ENCODE results near the gene DBX1. TPM values are rescaled to one million over a fixed set of nuclear protein-coding genes. Genes with fewer than 3 reads are reported as not detected.

Gene DBX1
- total and polyA plus RNA-seq, 3 donors from 2014 or later = not detected

DNA sequence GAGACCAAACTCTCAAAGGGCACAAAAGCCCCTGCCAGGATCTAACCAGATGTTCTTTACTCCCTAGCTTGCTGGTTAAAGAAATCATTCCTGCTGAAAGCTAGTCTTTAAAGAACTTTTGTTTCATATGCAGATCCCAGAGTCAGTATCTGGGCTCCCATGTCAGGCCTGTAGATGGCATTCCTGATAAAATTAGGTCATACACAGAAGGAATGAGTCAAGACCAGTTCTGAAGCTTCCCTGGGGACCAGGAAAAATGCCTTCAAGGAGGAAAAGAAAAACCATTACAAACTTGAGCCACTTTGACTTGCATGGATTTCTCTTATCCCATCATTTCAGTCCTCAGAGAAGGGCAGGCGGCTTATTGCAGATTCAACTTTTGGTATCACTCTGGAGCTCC lies 5.9 kb downstream of the DBX1 start:
- TF ChIP-seq CTCF (IDR thresholded peaks at IDR 0.05) = no peak
- TF ChIP-seq POLR2A (IDR thresholded peaks at IDR 0.05) = no peak
- no peak for DNase-seq
- WGBS, 2 donors = 87 to 100% methylated on average over 1 of the region's 1 CpG
- Histone ChIP-seq H3K27me3 (no peaks in the 10 kb centered on the region), H3K36me3 (ENCODE audit: low read depth, missing control alignments) (no peaks in the 10 kb centered on the region), H3K4me3 (no peak overlapping the region), H3K4me1 (peaks cover 5% of the 10 kb centered on the region), H3K9me3 (no peaks in the 10 kb centered on the region), H3K27ac (no peak overlapping the region)
- intact Hi-C loops (cut with DNase I; ENCODE audit: low total_unique reads) = no loop called here

GRCh38 chr11:20138707-20139106 lies 21.6 kb downstream of the DBX1 start:
- TF ChIP-seq CTCF (IDR thresholded peaks at IDR 0.05) (no peak), POLR2A (IDR thresholded peaks at IDR 0.05) (no peak)
- 82 to 96% methylated on average over 4 of the region's 4 CpGs for WGBS, 2 donors
- Histone ChIP-seq H3K4me1 (no peaks in the 10 kb centered on the region), H3K9me3 (no peaks in the 10 kb centered on the region), H3K27ac (no peak overlapping the region), H3K27me3 (no peaks in the 10 kb centered on the region), H3K4me3 (no peak overlapping the region), H3K36me3 (ENCODE audit: low read depth, missing control alignments) (no peaks in the 10 kb centered on the region)
- intact Hi-C loops (cut with DNase I; ENCODE audit: low total_unique reads) = loop anchor here (10.0 kb wide), 1 partner anchor 194 kb away; no protein-coding TSS in a partner anchor
- no peak for DNase-seq

- DNase-seq = no peak
- TF ChIP-seq POLR2A (IDR thresholded peaks at IDR 0.05) = no peak
- no peak for TF ChIP-seq CTCF (IDR thresholded peaks at IDR 0.05)
- H3K4me1 ChIP-seq = no peaks in the 10 kb centered on the region
- intact Hi-C loops (cut with DNase I; ENCODE audit: low total_unique reads) = loop anchor here (10.0 kb wide), 1 partner anchor 193 kb away; no protein-coding TSS in a partner anchor
- H3K36me3 ChIP-seq (ENCODE audit: low read depth, missing control alignments) = no peaks in the 10 kb centered on the region
- H3K27ac ChIP-seq = no peak overlapping the region
- no peaks in the 10 kb centered on the region for H3K27me3 ChIP-seq
- no peaks in the 10 kb centered on the region for H3K9me3 ChIP-seq
- H3K4me3 ChIP-seq = no peak overlapping the region
These were observed 22.6 kb downstream of the DBX1 start for GRCh38 chr11:20137637-20138036.

- no peak for DNase-seq
- 83 to 95% methylated on average over 5 of the region's 5 CpGs for WGBS, 2 donors
- no peaks in the 10 kb centered on the region for H3K9me3 ChIP-seq
- intact Hi-C loops (cut with DNase I; ENCODE audit: low total_unique reads) = loop anchor here (10.0 kb wide), 1 partner anchor 190 kb away; no protein-coding TSS in a partner anchor
- no peaks in the 10 kb centered on the region for H3K27me3 ChIP-seq
- TF ChIP-seq POLR2A (IDR thresholded peaks at IDR 0.05) (no peak), CTCF (IDR thresholded peaks at IDR 0.05) (no peak)
- no peak overlapping the region for H3K27ac ChIP-seq
- H3K4me1 ChIP-seq = peaks cover 5% of the 10 kb centered on the region
- no peak overlapping the region for H3K4me3 ChIP-seq
- no peaks in the 10 kb centered on the region for H3K36me3 ChIP-seq (ENCODE audit: low read depth, missing control alignments)
These were observed 25.1 kb downstream of the DBX1 start for GRCh38 chr11:20134991-20135736.

DNA sequence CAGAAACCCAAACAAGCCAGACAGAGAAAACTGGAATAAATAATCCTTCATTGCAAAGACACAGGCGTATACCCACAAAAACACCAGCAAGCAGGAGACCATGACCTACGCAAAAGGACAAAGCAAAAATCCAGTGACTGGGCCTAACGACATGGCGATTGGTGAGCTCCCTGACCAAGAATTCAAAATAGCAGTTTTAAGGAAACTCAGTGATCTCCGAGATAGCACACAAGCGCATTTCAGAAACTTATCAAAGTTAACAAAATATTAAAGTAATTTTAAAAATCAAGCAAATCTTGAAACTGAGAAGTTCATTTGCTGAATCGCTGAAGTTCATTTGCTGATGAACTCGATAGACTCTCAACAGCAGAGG lies 27.6 kb downstream of the DBX1 start:
- H3K4me3 ChIP-seq = peak overlapping the region; percentile 47 to 59
- H3K27ac ChIP-seq = no peak overlapping the region
- no peak for TF ChIP-seq POLR2A (IDR thresholded peaks at IDR 0.05)
- peak in 1 of 3 experiments; percentile 23 for TF ChIP-seq CTCF (IDR thresholded peaks at IDR 0.05)
- intact Hi-C loops (cut with DNase I; ENCODE audit: low total_unique reads) = loop anchor here (10.0 kb wide), 1 partner anchor 188 kb away; no protein-coding TSS in a partner anchor
- H3K4me1 ChIP-seq = peaks cover 5% of the 10 kb centered on the region
- WGBS, 2 donors = 29 to 41% methylated on average over 8 of the region's 8 CpGs
- no peaks in the 10 kb centered on the region for H3K36me3 ChIP-seq (ENCODE audit: low read depth, missing control alignments)
- no peak for DNase-seq
- no peaks in the 10 kb centered on the region for H3K27me3 ChIP-seq
- no peaks in the 10 kb centered on the region for H3K9me3 ChIP-seq

All from testis (tissue), 3 donors.